NB4 (cell line): ENCODE data around the gene AGBL1.

Experiments used
- CTCF ChIP-seq: IDR thresholded peaks from one replicate; pipeline ENCODE4 v1.5.1; 2012; ENCODE audit warnings: low read depth, low read length
- MYC ChIP-seq: IDR thresholded peaks from 2 replicates; pipeline ENCODE4 v1.6.1; 2011; ENCODE audit warnings: low read depth, low read length
- POLR2A ChIP-seq: IDR thresholded peaks from 2 replicates; pipeline ENCODE4 v1.6.1; 2011; ENCODE audit warnings: mild to moderate bottlenecking; ENCODE audit not compliant: insufficient read length; ENCODE audit errors: extremely low read depth

- TF ChIP-seq CTCF: no peak
- TF ChIP-seq POLR2A: no peak
- TF ChIP-seq MYC: no peak
Measured at GRCh38 chr15:86275361-86275760, 195.7 kb downstream of the AGBL1 start.
